22Rv1 (cell line): Measurements from ENCODE around the gene SCGB1C2.

Experiments used
- ZFX ChIP-seq: fragments of 450-650 bp; IDR thresholded peaks from 2 replicates; pipeline ENCODE4 v1.6.1; 2017; ENCODE audit warnings: antibody characterized with exemption, borderline replicate concordance
- TF ChIP-seq, protein P1 (sequence below): fragments of 450-650 bp; IDR thresholded peaks from 2 replicates; pipeline ENCODE4 v1.5.1; 2017; ENCODE audit warnings: mild to moderate bottlenecking

GRCh38 chr17:145671-146541, 8.5 kb downstream of the SCGB1C2 start:
- TF ChIP-seq, protein P1, sequence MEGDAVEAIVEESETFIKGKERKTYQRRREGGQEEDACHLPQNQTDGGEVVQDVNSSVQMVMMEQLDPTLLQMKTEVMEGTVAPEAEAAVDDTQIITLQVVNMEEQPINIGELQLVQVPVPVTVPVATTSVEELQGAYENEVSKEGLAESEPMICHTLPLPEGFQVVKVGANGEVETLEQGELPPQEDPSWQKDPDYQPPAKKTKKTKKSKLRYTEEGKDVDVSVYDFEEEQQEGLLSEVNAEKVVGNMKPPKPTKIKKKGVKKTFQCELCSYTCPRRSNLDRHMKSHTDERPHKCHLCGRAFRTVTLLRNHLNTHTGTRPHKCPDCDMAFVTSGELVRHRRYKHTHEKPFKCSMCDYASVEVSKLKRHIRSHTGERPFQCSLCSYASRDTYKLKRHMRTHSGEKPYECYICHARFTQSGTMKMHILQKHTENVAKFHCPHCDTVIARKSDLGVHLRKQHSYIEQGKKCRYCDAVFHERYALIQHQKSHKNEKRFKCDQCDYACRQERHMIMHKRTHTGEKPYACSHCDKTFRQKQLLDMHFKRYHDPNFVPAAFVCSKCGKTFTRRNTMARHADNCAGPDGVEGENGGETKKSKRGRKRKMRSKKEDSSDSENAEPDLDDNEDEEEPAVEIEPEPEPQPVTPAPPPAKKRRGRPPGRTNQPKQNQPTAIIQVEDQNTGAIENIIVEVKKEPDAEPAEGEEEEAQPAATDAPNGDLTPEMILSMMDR, result no peak
- TF ChIP-seq ZFX, result no peak
